DND-41 (cell line): ENCODE data around the gene KIAA1328.

ENCODE experiments used
- ATAC-seq: fragments of 200-7000 bp; cut with Tn5 transposase; 3 replicates; pipeline ENCODE4 v1.9.1; 2021; ENCODE audit warnings: low read depth; ENCODE audit not compliant: insufficient read depth
- DNase-seq: peaks from one replicate; pipeline ENCODE4 v3.0.0-alpha.2; 2020
- H2AFZ ChIP-seq: 2 replicates; pipeline ENCODE4 v1.6.0; 2012; ENCODE audit warnings: low read depth, low read length
- H3K27ac ChIP-seq: 2 replicates; pipeline ENCODE4 v1.5.1; 2012; ENCODE audit warnings: low read length, inconsistent platforms
- H3K27me3 ChIP-seq: fragments of 200-600 bp; sonication (generic); 2 replicates; pipeline ENCODE4 v1.6.0; 2012; ENCODE audit warnings: low read length, mild to moderate bottlenecking, inconsistent platforms; ENCODE audit not compliant: insufficient read depth, poor library complexity
- H3K36me3 ChIP-seq: 2 replicates; pipeline ENCODE4 v1.5.1; 2012; ENCODE audit warnings: low read length, inconsistent platforms; ENCODE audit not compliant: insufficient read depth
- H3K4me1 ChIP-seq: 2 replicates; pipeline ENCODE4 v1.5.1; 2012; ENCODE audit warnings: mild to moderate bottlenecking, low read length; ENCODE audit not compliant: insufficient read depth
- H3K4me2 ChIP-seq: 2 replicates; pipeline ENCODE4 v1.6.0; 2012; ENCODE audit warnings: mild to moderate bottlenecking, moderate library complexity, low read length, inconsistent platforms; ENCODE audit not compliant: insufficient read depth
- H3K4me3 ChIP-seq, 2 experiments: fragments of 200-600 bp in 1 of 2; shearing (Covaris generic) in 1 of 2; 2 replicates each; pipeline ENCODE4 v1.5.1; 2012 to 2016; ENCODE audit warnings: inconsistent platforms in 2 of 2, low read length in 2 of 2, mild to moderate bottlenecking in 2 of 2, low read depth in 1 of 2, moderate library complexity in 1 of 2
- H3K79me2 ChIP-seq: 2 replicates; pipeline ENCODE4 v1.6.0; 2012; ENCODE audit warnings: low read length, inconsistent platforms; ENCODE audit not compliant: insufficient read depth
- H3K9ac ChIP-seq: 2 replicates; pipeline ENCODE4 v1.6.0; 2012; ENCODE audit warnings: low read depth, mild to moderate bottlenecking, inconsistent platforms, low read length, moderate library complexity
- H3K9me3 ChIP-seq: 2 replicates; pipeline ENCODE4 v1.5.1; 2012; ENCODE audit warnings: low read length, moderate library complexity, mild to moderate bottlenecking, inconsistent platforms; ENCODE audit not compliant: insufficient read depth, severe bottlenecking
- H4K20me1 ChIP-seq: 2 replicates; pipeline ENCODE4 v1.6.0; 2012; ENCODE audit warnings: low read length; ENCODE audit not compliant: insufficient read depth
- CTCF ChIP-seq: IDR thresholded peaks from 2 replicates; pipeline ENCODE4 v1.5.1; 2012; ENCODE audit warnings: borderline replicate concordance, low read length, moderate library complexity, mild to moderate bottlenecking; ENCODE audit not compliant: poor library complexity, severe bottlenecking; ENCODE audit errors: extremely low read depth
- EZH2 ChIP-seq: IDR thresholded peaks from 3 replicates; pipeline ENCODE4 v1.6.1; 2012; ENCODE audit warnings: borderline replicate concordance, low read depth, mild to moderate bottlenecking, moderate library complexity, low read length, inconsistent platforms; ENCODE audit not compliant: severe bottlenecking

Gene KIAA1328

DNA sequence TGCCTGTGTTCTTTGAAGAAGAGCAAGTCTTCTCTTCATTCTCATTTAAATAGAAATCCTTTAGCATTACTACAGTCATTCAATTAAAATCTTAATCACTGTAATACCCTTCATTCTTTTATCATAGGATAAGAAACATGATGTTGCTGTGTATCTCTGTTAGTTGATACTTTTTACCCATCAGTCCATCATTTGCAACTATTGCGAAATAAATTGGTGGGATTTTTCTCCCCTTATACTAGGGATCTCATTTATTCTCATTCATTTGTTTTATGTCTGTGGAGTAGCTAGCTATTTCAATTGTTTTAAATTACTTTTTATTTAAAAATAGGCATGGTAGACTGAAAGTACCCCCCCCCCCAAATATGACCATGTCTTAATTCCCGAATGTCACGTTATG is 235.3 kb downstream of the KIAA1328 start:
- Histone ChIP-seq H3K9ac (no peak overlapping the region), H3K4me2 (no peak overlapping the region), H3K9me3 (no peaks in the 10 kb centered on the region), H3K27me3 (no peaks in the 10 kb centered on the region), H3K4me3 (no peak overlapping the region), H3K36me3 (no peaks in the 10 kb centered on the region), H2AFZ (no peak overlapping the region), H3K79me2 (no peaks in the 10 kb centered on the region), H3K4me1 (no peaks in the 10 kb centered on the region), H4K20me1 (no peaks in the 10 kb centered on the region), H3K27ac (no peak overlapping the region)
- no peak for ATAC-seq
- no peak for TF ChIP-seq EZH2
- TF ChIP-seq CTCF: no peak
- no peak for DNase-seq

GRCh38 chr18:37065254-37065653 is 236.3 kb downstream of the KIAA1328 start:
- Histone ChIP-seq H2AFZ (no peak overlapping the region), H3K79me2 (no peaks in the 10 kb centered on the region), H4K20me1 (no peaks in the 10 kb centered on the region), H3K27me3 (no peaks in the 10 kb centered on the region), H3K36me3 (no peaks in the 10 kb centered on the region), H3K9me3 (no peaks in the 10 kb centered on the region), H3K9ac (no peak overlapping the region), H3K4me1 (no peaks in the 10 kb centered on the region), H3K27ac (no peak overlapping the region), H3K4me2 (no peak overlapping the region), H3K4me3 (no peak overlapping the region)
- TF ChIP-seq EZH2 (no peak), CTCF (no peak)
- no peak for ATAC-seq
- no peak for DNase-seq

DNA sequence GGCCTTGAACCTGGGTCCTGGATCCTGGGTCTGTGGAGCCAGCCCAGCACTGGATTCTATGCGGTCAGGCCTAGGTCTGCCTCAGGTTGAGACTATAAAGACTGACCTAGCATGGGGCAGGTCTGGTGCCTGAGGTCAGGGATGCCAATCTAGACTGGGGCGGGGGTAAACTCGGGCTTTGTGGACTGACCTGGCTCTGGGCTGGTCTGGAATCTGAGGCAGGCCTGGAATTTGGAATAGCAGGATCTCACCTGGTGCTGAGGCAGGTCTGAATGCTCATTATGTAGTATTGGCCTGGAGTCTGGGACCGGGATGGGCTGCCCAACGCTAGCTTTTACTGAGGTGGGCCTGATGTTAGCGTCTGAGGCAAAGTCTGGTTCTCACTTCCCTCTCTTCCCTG is 256.0 kb downstream of the KIAA1328 start:
- Histone ChIP-seq H3K27me3 (no peaks in the 10 kb centered on the region), H3K4me1 (no peaks in the 10 kb centered on the region), H3K36me3 (no peaks in the 10 kb centered on the region), H3K9ac (no peak overlapping the region), H3K9me3 (no peaks in the 10 kb centered on the region), H3K27ac (no peak overlapping the region), H4K20me1 (no peaks in the 10 kb centered on the region), H3K4me2 (no peak overlapping the region), H2AFZ (no peak overlapping the region), H3K79me2 (no peaks in the 10 kb centered on the region), H3K4me3 (no peak overlapping the region)
- ATAC-seq: no peak
- DNase-seq: no peak
- no peak for TF ChIP-seq CTCF

- Histone ChIP-seq H3K4me3 (no peak overlapping the region), H4K20me1 (no peaks in the 10 kb centered on the region), H3K4me1 (no peaks in the 10 kb centered on the region), H3K4me2 (no peak overlapping the region), H3K9ac (no peak overlapping the region), H3K27me3 (no peaks in the 10 kb centered on the region), H3K79me2 (no peaks in the 10 kb centered on the region), H3K9me3 (no peaks in the 10 kb centered on the region), H3K36me3 (no peaks in the 10 kb centered on the region), H2AFZ (no peak overlapping the region), H3K27ac (no peak overlapping the region)
- no peak for TF ChIP-seq CTCF
- no peak for TF ChIP-seq EZH2
- ATAC-seq (no peak), DNase-seq (no peak)
Measured at GRCh38 chr18:37085362-37085761, 256.4 kb downstream of the KIAA1328 start.
